Mammary epithelial cell (primary cell): Measurements from ENCODE around the gene MEF2C.
"Not testable (repeated sequence)": the region's sequence is repeated elsewhere in the genome, so short reads cannot be mapped to it uniquely, and the experiment has no call there.

Experiments
- EZH2 ChIP-seq: IDR thresholded peaks from 2 replicates; pipeline ENCODE4 v1.6.1; 2012; ENCODE audit warnings: low read length, inconsistent platforms, borderline replicate concordance
- TF ChIP-seq, protein P1 (sequence below), 2 donors: IDR thresholded peaks in 1 of 2; conservative IDR thresholded peaks in 1 of 2; 2 replicates each; pipeline ENCODE4 v1.5.1; 2011 to 2012; ENCODE audit warnings: inconsistent platforms in 2 of 2, low read length in 2 of 2, mild to moderate bottlenecking in 2 of 2, control low read depth in 1 of 2, low read depth in 1 of 2; ENCODE audit not compliant: insufficient read depth in 1 of 2; ENCODE audit errors: extremely low read depth in 1 of 2

DNA sequence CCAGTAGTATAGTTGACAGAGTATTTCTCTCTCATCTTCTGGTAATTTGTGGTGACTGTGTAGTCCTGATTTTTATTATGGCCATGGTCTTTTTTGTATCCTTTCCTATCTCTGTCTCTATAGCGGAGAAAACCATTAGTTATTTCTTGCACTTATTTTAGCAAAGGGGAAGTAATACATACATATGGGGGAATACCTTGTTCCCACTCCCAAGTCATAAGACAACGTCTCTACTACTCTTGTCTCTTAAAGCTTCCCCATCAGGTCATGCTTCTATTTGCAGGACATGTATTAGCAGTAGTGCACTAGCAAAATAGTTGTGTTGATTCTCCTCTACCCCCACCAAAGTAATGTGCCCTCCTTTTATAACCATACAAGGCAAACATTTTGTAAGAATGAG, 29.8 kb upstream of the MEF2C start:
- TF ChIP-seq, protein P1, sequence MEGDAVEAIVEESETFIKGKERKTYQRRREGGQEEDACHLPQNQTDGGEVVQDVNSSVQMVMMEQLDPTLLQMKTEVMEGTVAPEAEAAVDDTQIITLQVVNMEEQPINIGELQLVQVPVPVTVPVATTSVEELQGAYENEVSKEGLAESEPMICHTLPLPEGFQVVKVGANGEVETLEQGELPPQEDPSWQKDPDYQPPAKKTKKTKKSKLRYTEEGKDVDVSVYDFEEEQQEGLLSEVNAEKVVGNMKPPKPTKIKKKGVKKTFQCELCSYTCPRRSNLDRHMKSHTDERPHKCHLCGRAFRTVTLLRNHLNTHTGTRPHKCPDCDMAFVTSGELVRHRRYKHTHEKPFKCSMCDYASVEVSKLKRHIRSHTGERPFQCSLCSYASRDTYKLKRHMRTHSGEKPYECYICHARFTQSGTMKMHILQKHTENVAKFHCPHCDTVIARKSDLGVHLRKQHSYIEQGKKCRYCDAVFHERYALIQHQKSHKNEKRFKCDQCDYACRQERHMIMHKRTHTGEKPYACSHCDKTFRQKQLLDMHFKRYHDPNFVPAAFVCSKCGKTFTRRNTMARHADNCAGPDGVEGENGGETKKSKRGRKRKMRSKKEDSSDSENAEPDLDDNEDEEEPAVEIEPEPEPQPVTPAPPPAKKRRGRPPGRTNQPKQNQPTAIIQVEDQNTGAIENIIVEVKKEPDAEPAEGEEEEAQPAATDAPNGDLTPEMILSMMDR (conservative IDR thresholded peaks at IDR 0.05 in 1 of 2, IDR thresholded peaks at IDR 0.05 in 1 of 2; ENCODE audit: extremely low read depth in 1 of 2, insufficient read depth in 1 of 2, low read depth in 1 of 2, low read length in 2 of 2), result not testable (repeated sequence)
- TF ChIP-seq EZH2, result not testable (repeated sequence)
